ENCODE data around the gene PSMA4.

- TF ChIP-seq CTCF (IDR thresholded peaks at IDR 0.05; ENCODE audit: low read depth, low read length, missing input control) (no peak), REST (IDR thresholded peaks at IDR 0.05) (peak; percentile 72), NR2F2 (IDR thresholded peaks at IDR 0.05) (no peak), HNF4G (IDR thresholded peaks at IDR 0.05) (no peak), RAD21 (IDR thresholded peaks at IDR 0.05) (peak in 1 of 2 donors; percentile 44), MAX (IDR thresholded peaks at IDR 0.05) (peak; percentile 57), TAF1 (conservative IDR thresholded peaks at IDR 0.05) (peak; percentile 67), ZBTB33 (IDR thresholded peaks at IDR 0.05) (peak; percentile 56), SP1 (IDR thresholded peaks at IDR 0.05) (peak; percentile 96)
These were observed 33.0 kb upstream of the PSMA4 start, which contains the start of gene HYKK for GRCh38 chr15:78506971-78507830.
